ENCODE data around the gene NXPE3.
"Not testable (repeated sequence)": the region's sequence is repeated elsewhere in the genome, so short reads cannot be mapped to it uniquely, and the experiment has no call there.

Gene NXPE3

GRCh38 chr3:101779047-101779821 is at the start of gene NXPE3:
NXPE3 (plus strand) TSS chr3:101779211; CDS start chr3:101785597, 6,386 bp downstream.
- peak; percentile 91 for DNase-seq (ENCODE audit: low spot score)
- in situ Hi-C loops (cut with MboI; ENCODE audit: low sequenced_read_pairs, unreplicated experiment): no loop called here
- TF ChIP-seq CTCF (IDR thresholded peaks at IDR 0.05; ENCODE audit: borderline replicate concordance, control extremely low read depth, extremely low read depth, insufficient read depth, missing control alignments): no peak

- in situ Hi-C loops (cut with MboI; ENCODE audit: low sequenced_read_pairs, unreplicated experiment): no loop called here
- no peak for TF ChIP-seq CTCF (IDR thresholded peaks at IDR 0.05; ENCODE audit: borderline replicate concordance, control extremely low read depth, extremely low read depth, insufficient read depth, missing control alignments)
Observed at GRCh38 chr3:101729586-101729985, 49.4 kb upstream of the NXPE3 start.

GRCh38 chr3:101730839-101731238 is 48.2 kb upstream of the NXPE3 start:
- no peak for DNase-seq (ENCODE audit: low spot score)
- no peak for TF ChIP-seq CTCF (IDR thresholded peaks at IDR 0.05; ENCODE audit: borderline replicate concordance, control extremely low read depth, extremely low read depth, insufficient read depth, missing control alignments)
- in situ Hi-C loops (cut with MboI; ENCODE audit: low sequenced_read_pairs, unreplicated experiment): no loop called here

More at GRCh38 chr3:101729586-101729985, 49.4 kb upstream of the NXPE3 start:
- DNase-seq (ENCODE audit: low spot score): no peak

GRCh38 chr3:101732240-101732641 is 46.8 kb upstream of the NXPE3 start:
- DNase-seq (ENCODE audit: low spot score): no peak
- no peak for TF ChIP-seq CTCF (IDR thresholded peaks at IDR 0.05; ENCODE audit: borderline replicate concordance, control extremely low read depth, extremely low read depth, insufficient read depth, missing control alignments)
- in situ Hi-C loops (cut with MboI; ENCODE audit: low sequenced_read_pairs, unreplicated experiment): no loop called here

GRCh38 chr3:101735833-101736232 is 43.2 kb upstream of the NXPE3 start:
- in situ Hi-C loops (cut with MboI; ENCODE audit: low sequenced_read_pairs, unreplicated experiment): no loop called here
- TF ChIP-seq CTCF (IDR thresholded peaks at IDR 0.05; ENCODE audit: borderline replicate concordance, control extremely low read depth, extremely low read depth, insufficient read depth, missing control alignments): no peak
- DNase-seq (ENCODE audit: low spot score): no peak

- in situ Hi-C loops (cut with MboI; ENCODE audit: low sequenced_read_pairs, unreplicated experiment); DNase-seq (ENCODE audit: low spot score): not testable (repeated sequence)
Observed at GRCh38 chr3:101741914-101742313, 37.1 kb upstream of the NXPE3 start.

- TF ChIP-seq CTCF (IDR thresholded peaks at IDR 0.05; ENCODE audit: borderline replicate concordance, control extremely low read depth, extremely low read depth, insufficient read depth, missing control alignments): no peak
- DNase-seq (ENCODE audit: low spot score): no peak
- in situ Hi-C loops (cut with MboI; ENCODE audit: low sequenced_read_pairs, unreplicated experiment): no loop called here
Observed at GRCh38 chr3:101744811-101745210, 34.2 kb upstream of the NXPE3 start.

- DNase-seq (ENCODE audit: low spot score); in situ Hi-C loops (cut with MboI; ENCODE audit: low sequenced_read_pairs, unreplicated experiment): not testable (repeated sequence)
Observed at GRCh38 chr3:101745934-101746333, 33.1 kb upstream of the NXPE3 start.

GRCh38 chr3:101753386-101754113 is 25.5 kb upstream of the NXPE3 start:
- in situ Hi-C loops (cut with MboI; ENCODE audit: low sequenced_read_pairs, unreplicated experiment); DNase-seq (ENCODE audit: low spot score): not testable (repeated sequence)
